ENCODE measurements around the gene CTNNBL1.

CTNNBL1 gene

GRCh38 chr20:37915434-37915787, 221.6 kb downstream of the CTNNBL1 start:
- no peak for DNase-seq (ENCODE audit: extremely low read depth, low read depth)
- TF ChIP-seq, protein P1, sequence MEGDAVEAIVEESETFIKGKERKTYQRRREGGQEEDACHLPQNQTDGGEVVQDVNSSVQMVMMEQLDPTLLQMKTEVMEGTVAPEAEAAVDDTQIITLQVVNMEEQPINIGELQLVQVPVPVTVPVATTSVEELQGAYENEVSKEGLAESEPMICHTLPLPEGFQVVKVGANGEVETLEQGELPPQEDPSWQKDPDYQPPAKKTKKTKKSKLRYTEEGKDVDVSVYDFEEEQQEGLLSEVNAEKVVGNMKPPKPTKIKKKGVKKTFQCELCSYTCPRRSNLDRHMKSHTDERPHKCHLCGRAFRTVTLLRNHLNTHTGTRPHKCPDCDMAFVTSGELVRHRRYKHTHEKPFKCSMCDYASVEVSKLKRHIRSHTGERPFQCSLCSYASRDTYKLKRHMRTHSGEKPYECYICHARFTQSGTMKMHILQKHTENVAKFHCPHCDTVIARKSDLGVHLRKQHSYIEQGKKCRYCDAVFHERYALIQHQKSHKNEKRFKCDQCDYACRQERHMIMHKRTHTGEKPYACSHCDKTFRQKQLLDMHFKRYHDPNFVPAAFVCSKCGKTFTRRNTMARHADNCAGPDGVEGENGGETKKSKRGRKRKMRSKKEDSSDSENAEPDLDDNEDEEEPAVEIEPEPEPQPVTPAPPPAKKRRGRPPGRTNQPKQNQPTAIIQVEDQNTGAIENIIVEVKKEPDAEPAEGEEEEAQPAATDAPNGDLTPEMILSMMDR (IDR thresholded peaks at IDR 0.05; ENCODE audit: low read depth, low read length, missing control alignments), result no peak
- H3K4me3 ChIP-seq (replicated peaks; ENCODE audit: low read depth, low read length), result no peak overlapping the region

DNA sequence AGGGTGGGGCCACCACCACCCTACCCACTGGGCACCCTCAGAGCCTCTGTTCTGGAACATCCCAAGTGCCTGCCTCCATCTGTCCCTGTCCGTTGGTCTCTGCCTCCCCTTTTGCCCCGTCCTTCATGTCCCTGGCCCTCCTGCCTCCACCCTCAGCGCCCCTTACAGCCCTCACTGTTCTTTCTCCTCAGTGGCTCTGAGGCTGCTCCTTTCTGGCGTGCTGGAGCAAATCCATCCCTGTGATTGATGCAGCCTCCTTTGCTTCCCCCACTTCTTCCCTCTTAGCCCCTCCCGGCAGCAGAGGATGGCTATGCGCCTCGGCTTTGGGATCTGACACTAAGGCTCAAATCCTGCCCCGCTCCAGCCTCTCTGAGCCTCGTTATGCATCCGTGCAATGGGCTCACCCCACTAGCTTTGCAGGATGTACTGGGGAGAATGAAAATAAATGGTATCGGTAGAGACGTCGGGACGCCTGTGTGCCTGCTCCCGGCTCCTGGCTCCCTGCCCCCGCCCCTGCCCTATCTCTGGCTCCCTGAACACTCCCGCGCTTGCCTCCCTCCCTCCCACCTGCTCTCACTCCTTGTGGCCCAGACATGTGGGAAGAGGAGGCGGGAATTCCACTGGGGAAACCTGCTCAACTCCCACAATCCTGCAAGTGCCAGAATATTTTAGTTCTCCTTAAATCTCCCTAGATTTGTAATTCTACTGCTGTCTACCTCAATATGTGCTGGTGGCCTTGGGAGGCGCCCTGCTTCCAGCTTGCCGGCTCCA, 222.2 kb downstream of the CTNNBL1 start:
- no peak for DNase-seq (ENCODE audit: extremely low read depth, low read depth)
- H3K4me3 ChIP-seq (replicated peaks; ENCODE audit: low read depth, low read length), result no peak overlapping the region
- TF ChIP-seq, protein P1 (IDR thresholded peaks at IDR 0.05; ENCODE audit: low read depth, low read length, missing control alignments), result no peak

DNA sequence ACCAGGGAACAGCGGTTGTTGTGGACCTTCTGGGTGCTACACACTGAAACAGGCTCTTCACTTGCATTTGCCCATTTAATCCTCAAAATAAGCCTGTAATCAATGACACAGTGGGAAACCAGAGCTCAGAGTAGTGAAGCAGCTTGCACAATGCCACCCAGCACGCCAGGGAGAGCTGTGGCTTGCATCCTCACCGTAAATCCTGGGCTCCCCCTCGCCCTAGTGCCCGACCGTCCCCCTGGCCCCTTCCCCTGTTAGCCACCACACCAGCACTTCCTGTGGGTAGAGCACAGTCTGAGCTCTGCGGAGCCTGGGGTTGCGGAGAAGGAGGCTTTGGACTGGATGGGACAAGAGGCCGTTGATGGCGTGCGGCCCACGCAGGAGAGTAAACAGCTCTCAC, 223.6 kb downstream of the CTNNBL1 start:
- DNase-seq (ENCODE audit: extremely low read depth, low read depth), result no peak
- no peak overlapping the region for H3K4me3 ChIP-seq (replicated peaks; ENCODE audit: low read depth, low read length)
- TF ChIP-seq, protein P1 (IDR thresholded peaks at IDR 0.05; ENCODE audit: low read depth, low read length, missing control alignments), result no peak

DNA sequence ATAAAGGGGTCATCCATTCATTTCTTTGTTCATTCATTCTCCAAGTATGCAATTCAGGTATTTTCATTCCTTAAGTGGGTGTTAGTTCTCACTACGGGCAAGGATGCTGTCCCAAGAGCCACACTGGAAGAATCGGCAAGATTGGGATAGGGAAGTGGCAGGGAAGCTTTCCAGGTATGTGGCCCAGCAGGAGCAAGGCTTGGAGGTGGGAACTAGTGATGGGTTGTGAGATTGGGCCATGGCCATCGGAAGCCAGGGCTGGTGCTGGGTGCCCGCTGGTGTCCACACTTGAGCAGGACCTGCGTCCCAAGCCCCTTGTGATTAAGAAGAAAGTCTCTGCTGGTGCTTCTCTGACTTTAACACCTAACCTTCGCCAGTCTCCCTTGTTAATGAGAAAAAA, 224.2 kb downstream of the CTNNBL1 start:
- no peak for DNase-seq (ENCODE audit: extremely low read depth, low read depth)
- TF ChIP-seq, protein P1 (IDR thresholded peaks at IDR 0.05; ENCODE audit: low read depth, low read length, missing control alignments), result no peak

DNA sequence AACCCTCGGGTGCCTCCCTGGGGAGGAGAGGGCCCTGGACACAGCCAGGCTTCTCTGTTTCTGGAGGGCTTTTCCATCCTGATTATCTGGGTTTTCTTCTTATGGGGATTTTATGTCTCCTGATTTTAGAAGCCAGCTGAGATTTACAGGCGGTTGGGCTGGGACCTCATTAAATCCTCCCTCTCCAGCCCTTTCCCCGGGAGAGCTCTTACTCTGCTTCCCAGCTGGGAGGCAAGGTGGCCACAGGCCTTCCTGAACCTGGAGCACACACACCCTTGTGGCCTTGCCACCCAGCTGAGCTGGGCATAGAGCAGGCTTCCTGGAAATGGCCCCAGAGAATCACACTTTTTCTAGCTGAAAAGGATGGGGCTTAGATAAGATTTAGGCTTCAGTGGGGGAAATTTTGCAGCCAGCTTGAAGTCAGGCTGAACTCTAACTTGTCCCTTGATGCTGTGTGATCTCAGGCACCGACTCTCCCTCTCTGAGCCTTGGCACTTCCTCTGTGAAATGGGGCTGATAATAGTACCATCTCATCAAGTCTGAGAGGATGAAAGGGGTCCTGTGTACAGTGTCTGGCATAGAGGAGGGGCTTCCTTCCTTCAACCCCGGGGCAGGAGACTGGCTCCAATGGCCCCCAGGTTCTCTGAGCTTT, 225.7 kb downstream of the CTNNBL1 start:
- H3K4me3 ChIP-seq (replicated peaks; ENCODE audit: low read depth, low read length), result no peak overlapping the region
- no peak for DNase-seq (ENCODE audit: extremely low read depth, low read depth)
- TF ChIP-seq, protein P1 (IDR thresholded peaks at IDR 0.05; ENCODE audit: low read depth, low read length, missing control alignments), result no peak

More for the DNA sequence above, 224.2 kb downstream of the CTNNBL1 start:
- no peak overlapping the region for H3K4me3 ChIP-seq (replicated peaks; ENCODE audit: low read depth, low read length)

GRCh38 chr20:37920270-37920669, 226.4 kb downstream of the CTNNBL1 start:
- TF ChIP-seq, protein P1 (IDR thresholded peaks at IDR 0.05; ENCODE audit: low read depth, low read length, missing control alignments), result no peak
- DNase-seq (ENCODE audit: extremely low read depth, low read depth), result no peak
- H3K4me3 ChIP-seq (replicated peaks; ENCODE audit: low read depth, low read length), result no peak overlapping the region
